Astrocyte of the cerebellum (primary cell): Measurements from ENCODE around the gene PRRC1.

Source experiments
- DNase-seq: peaks from one replicate; pipeline ENCODE4 v3.0.0-alpha.2; 2011; ENCODE audit warnings: low read depth
- H3K4me3 ChIP-seq: 2 replicates; pipeline ENCODE4 v1.5.1; 2011; ENCODE audit warnings: mild to moderate bottlenecking, low read depth, low read length, moderate library complexity
- CTCF ChIP-seq: IDR thresholded peaks from 2 replicates; pipeline ENCODE4 v1.5.1; 2012; ENCODE audit warnings: low read length, low read depth, moderate library complexity, mild to moderate bottlenecking; ENCODE audit errors: missing control alignments
- in situ Hi-C: cut with HindIII; loops from 2 replicates; pipeline ENCODE4 v1.10.0; 2017; ENCODE audit warnings: low sequenced_read_pairs

PRRC1 gene

GRCh38 chr5:127574852-127575679 is 57.6 kb downstream of the PRRC1 start:
- H3K4me3 ChIP-seq = no peak overlapping the region
- DNase-seq = no peak
- in situ Hi-C loops = no loop called here
- TF ChIP-seq CTCF = no peak

GRCh38 chr5:127577458-127577857 is 60.0 kb downstream of the PRRC1 start:
- DNase-seq = no peak
- H3K4me3 ChIP-seq = no peak overlapping the region
- TF ChIP-seq CTCF = no peak
- in situ Hi-C loops = no loop called here

GRCh38 chr5:127580731-127581130 is 63.3 kb downstream of the PRRC1 start:
- TF ChIP-seq CTCF = no peak
- in situ Hi-C loops = no loop called here
- H3K4me3 ChIP-seq = no peak overlapping the region

GRCh38 chr5:127581450-127581849 is 64.0 kb downstream of the PRRC1 start:
- no peak overlapping the region for H3K4me3 ChIP-seq
- in situ Hi-C loops = no loop called here
- no peak for DNase-seq
- TF ChIP-seq CTCF = no peak

More at GRCh38 chr5:127580731-127581130, 63.3 kb downstream of the PRRC1 start:
- DNase-seq = no peak

GRCh38 chr5:127582773-127583370 is 65.4 kb downstream of the PRRC1 start:
- no peak for DNase-seq
- in situ Hi-C loops = no loop called here
- no peak overlapping the region for H3K4me3 ChIP-seq
- no peak for TF ChIP-seq CTCF

GRCh38 chr5:127583866-127584265 is 66.4 kb downstream of the PRRC1 start:
- in situ Hi-C loops = no loop called here
- DNase-seq = no peak
- no peak for TF ChIP-seq CTCF
- H3K4me3 ChIP-seq = no peak overlapping the region
